Measurements from ENCODE around the gene RNF4. TPM values are rescaled to one million over a fixed set of nuclear protein-coding genes. Genes with fewer than 3 reads are reported as not detected.

The RNF4 gene, protein sequence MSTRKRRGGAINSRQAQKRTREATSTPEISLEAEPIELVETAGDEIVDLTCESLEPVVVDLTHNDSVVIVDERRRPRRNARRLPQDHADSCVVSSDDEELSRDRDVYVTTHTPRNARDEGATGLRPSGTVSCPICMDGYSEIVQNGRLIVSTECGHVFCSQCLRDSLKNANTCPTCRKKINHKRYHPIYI
- total RNA-seq: 49.5 and 54.4 TPM in 2 replicates

DNA sequence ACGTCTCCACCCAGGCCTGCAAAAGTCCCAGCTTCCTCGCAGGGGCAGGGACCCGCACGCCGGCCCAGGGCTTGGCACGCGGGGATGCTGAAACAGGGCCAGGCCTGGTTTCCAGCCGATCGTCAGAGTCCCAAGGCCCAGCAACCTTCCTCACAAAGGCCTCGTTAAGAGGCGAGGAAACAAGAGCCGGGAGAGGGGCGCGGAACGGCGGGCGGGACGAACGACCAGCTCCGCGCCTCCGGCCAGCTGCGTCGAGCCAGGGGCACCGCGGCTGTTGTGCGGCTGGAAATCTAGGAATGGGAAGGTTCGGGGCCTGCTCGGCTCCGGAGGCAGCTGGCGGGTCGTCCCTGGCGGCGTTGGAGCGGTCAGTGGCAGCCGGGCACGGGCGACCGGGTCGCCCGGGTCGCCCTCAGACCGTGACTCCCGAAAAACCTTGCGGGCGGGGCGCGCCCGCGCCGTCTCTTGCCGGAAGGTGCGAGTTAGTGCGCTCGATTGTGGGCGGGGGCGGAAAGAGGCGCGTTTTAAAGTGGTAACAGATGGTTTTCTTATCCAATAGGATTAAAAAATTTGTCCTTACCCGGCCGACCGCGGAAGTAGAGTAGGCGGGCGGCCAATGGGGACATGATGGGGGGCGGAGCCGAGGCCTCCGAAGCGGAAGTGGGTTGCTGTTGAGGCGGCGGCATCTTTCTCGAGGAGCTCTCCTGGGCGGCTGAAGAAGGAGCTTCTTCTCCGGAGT lies at the start of gene RNF4:
Gene RNF4 (plus strand): TSS at position 651 of the 736 bp plus-strand sequence. CDS start 21,388 bp downstream, outside the sequence.

DNA sequence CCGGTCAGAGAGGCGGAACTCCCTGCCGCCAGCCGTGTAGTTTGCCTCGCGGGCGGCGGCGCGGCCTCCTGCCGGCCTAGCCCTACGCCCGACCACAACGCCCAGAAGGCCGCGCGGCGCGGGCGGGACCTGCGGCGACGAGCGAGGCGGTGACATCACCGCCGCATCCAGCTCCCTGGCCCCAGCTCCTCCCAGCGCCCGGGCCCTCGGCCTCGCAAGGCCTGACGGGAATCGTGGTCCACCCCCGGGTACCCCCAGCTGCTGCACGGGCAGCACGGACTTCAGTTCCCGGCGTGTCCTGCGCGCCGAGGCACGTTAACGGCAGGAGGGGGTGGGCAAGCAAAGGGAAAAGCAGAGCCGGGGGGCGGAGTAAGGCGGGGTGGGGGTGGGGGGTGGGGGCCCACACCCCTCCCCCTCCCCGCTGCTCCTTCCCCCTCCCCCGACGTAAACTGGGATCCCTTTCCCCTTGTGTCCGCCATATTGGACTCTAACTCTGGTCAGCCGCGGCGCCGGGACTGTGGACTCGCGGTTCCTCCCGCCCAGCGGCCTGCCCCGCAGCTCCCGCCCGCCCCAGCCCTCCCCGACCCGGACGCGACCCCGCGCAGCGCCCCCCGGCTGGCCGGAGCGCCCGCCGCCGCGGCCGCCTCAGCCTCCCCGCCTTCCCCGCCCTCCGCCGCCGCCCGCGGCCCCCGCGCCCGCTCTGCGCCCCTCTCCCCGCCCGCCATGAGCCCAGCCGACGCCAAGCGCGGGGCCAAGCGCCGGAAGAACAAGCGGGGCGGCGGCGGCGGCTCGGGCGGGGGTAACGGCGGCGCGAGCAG lies 67.5 kb downstream of the RNF4 start, which contains the start of gene FAM193A:
Gene FAM193A (plus strand): TSS at position 455 of the 818 bp plus-strand sequence. CDS start 269 bp downstream, at position 724.

Other genes starting within 250 kb of the RNF4 start
- gene HAUS3, start 227.0 kb upstream of the RNF4 start, total RNA-seq: 9.0 and 16.7 TPM in 2 replicates
- gene POLN, start 227.0 kb upstream of the RNF4 start, total RNA-seq: 3.6 and 6.2 TPM in 2 replicates
- 42.0 and 57.5 TPM in 2 replicates for gene MXD4, start 207.0 kb upstream of the RNF4 start, total RNA-seq
- gene ZFYVE28, start 50.5 kb upstream of the RNF4 start, total RNA-seq: 8.8 and 11.3 TPM in 2 replicates
- not detected in 2 replicates for gene CFAP99, start 50.2 kb upstream of the RNF4 start, total RNA-seq
- 8.2 TPM in 2 replicates for gene FAM193A, start 67.5 kb downstream of the RNF4 start, total RNA-seq